ENCODE measurements around the gene TMEM74B. TPM values are rescaled to one million over a fixed set of nuclear protein-coding genes. Genes with fewer than 3 reads are reported as not detected.
A peak's percentile ranks its signal among the peaks of the same experiment; 100 is the strongest.

TMEM74B gene
- total RNA-seq, 1 donor from 2014 or later, result 1.6 TPM

GRCh38 chr20:1215386-1216170 is 30.8 kb upstream of the TMEM74B start:
- H3K9me3 ChIP-seq (ENCODE audit: control insufficient read depth in 3 of 3, low read length in 3 of 3), result no peaks in the 10 kb centered on the region
- no peak overlapping the region for H3K4me3 ChIP-seq (ENCODE audit: low read length in 3 of 3)
- no peaks in the 10 kb centered on the region for H3K36me3 ChIP-seq (ENCODE audit: control insufficient read depth in 3 of 3, insufficient read depth in 3 of 3, low read length in 3 of 3)
- no peak overlapping the region for H3K27ac ChIP-seq (ENCODE audit: low read depth, low read length)
- peaks cover 0 to 9% (median 5%) of the 10 kb centered on the region in 3 donors for H3K27me3 ChIP-seq (ENCODE audit: control insufficient read depth in 3 of 3, insufficient read depth in 3 of 3, low read length in 3 of 3)
- H3K4me1 ChIP-seq (ENCODE audit: control insufficient read depth in 3 of 3, insufficient read depth in 3 of 3, low read length in 3 of 3), result peaks cover 0 to 6% (median 2%) of the 10 kb centered on the region in 3 donors
- no peak overlapping the region for H3K9ac ChIP-seq (ENCODE audit: low read depth in 1 of 3, low read length in 3 of 3)

- H3K9ac ChIP-seq (ENCODE audit: low read depth in 1 of 3, low read length in 3 of 3), result no peak overlapping the region
- no peak overlapping the region for H3K27ac ChIP-seq (ENCODE audit: low read depth, low read length)
- H3K4me1 ChIP-seq (ENCODE audit: control insufficient read depth in 3 of 3, insufficient read depth in 3 of 3, low read length in 3 of 3), result peaks cover 0 to 6% (median 2%) of the 10 kb centered on the region in 3 donors
- no peaks in the 10 kb centered on the region for H3K9me3 ChIP-seq (ENCODE audit: control insufficient read depth in 3 of 3, low read length in 3 of 3)
- H3K36me3 ChIP-seq (ENCODE audit: control insufficient read depth in 3 of 3, insufficient read depth in 3 of 3, low read length in 3 of 3), result no peaks in the 10 kb centered on the region
- H3K27me3 ChIP-seq (ENCODE audit: control insufficient read depth in 3 of 3, insufficient read depth in 3 of 3, low read length in 3 of 3), result peaks cover 0 to 9% (median 5%) of the 10 kb centered on the region in 3 donors
- H3K4me3 ChIP-seq (ENCODE audit: low read length in 3 of 3), result no peak overlapping the region
Observed at GRCh38 chr20:1214838-1215261, 30.1 kb upstream of the TMEM74B start.

GRCh38 chr20:1212607-1213396 is 28.0 kb upstream of the TMEM74B start:
- peak overlapping the region in 1 of 3 donors; percentile 6 for H3K4me3 ChIP-seq (ENCODE audit: low read length in 3 of 3)

GRCh38 chr20:1212023-1212422 is 27.2 kb upstream of the TMEM74B start:
- Histone ChIP-seq H3K27ac (ENCODE audit: low read depth, low read length) (no peak overlapping the region), H3K9me3 (ENCODE audit: control insufficient read depth in 3 of 3, low read length in 3 of 3) (no peaks in the 10 kb centered on the region), H3K4me1 (ENCODE audit: control insufficient read depth in 3 of 3, insufficient read depth in 3 of 3, low read length in 3 of 3) (peaks cover 0 to 6% (median 2%) of the 10 kb centered on the region in 3 donors), H3K27me3 (ENCODE audit: control insufficient read depth in 3 of 3, insufficient read depth in 3 of 3, low read length in 3 of 3) (peaks cover 0 to 9% (median 5%) of the 10 kb centered on the region in 3 donors), H3K9ac (ENCODE audit: low read depth in 1 of 3, low read length in 3 of 3) (no peak overlapping the region), H3K4me3 (ENCODE audit: low read length in 3 of 3) (no peak overlapping the region), H3K36me3 (ENCODE audit: control insufficient read depth in 3 of 3, insufficient read depth in 3 of 3, low read length in 3 of 3) (no peaks in the 10 kb centered on the region)

More at GRCh38 chr20:1212607-1213396, 28.0 kb upstream of the TMEM74B start:
- no peak overlapping the region for H3K27ac ChIP-seq (ENCODE audit: low read depth, low read length)
- H3K4me1 ChIP-seq (ENCODE audit: control insufficient read depth in 3 of 3, insufficient read depth in 3 of 3, low read length in 3 of 3), result peaks cover 0 to 6% (median 2%) of the 10 kb centered on the region in 3 donors
- no peaks in the 10 kb centered on the region for H3K36me3 ChIP-seq (ENCODE audit: control insufficient read depth in 3 of 3, insufficient read depth in 3 of 3, low read length in 3 of 3)
- no peak overlapping the region for H3K9ac ChIP-seq (ENCODE audit: low read depth in 1 of 3, low read length in 3 of 3)
- H3K27me3 ChIP-seq (ENCODE audit: control insufficient read depth in 3 of 3, insufficient read depth in 3 of 3, low read length in 3 of 3), result peaks cover 0 to 9% (median 5%) of the 10 kb centered on the region in 3 donors
- no peaks in the 10 kb centered on the region for H3K9me3 ChIP-seq (ENCODE audit: control insufficient read depth in 3 of 3, low read length in 3 of 3)

- Histone ChIP-seq H3K4me1 (ENCODE audit: control insufficient read depth in 3 of 3, insufficient read depth in 3 of 3, low read length in 3 of 3) (peaks cover 0 to 6% (median 2%) of the 10 kb centered on the region in 3 donors), H3K9ac (ENCODE audit: low read depth in 1 of 3, low read length in 3 of 3) (no peak overlapping the region)
Observed at GRCh38 chr20:1210501-1210900, 25.7 kb upstream of the TMEM74B start.

GRCh38 chr20:1209447-1210387 is 24.9 kb upstream of the TMEM74B start:
- H3K4me3 ChIP-seq (ENCODE audit: low read length in 3 of 3), result no peak overlapping the region
- H3K9ac ChIP-seq (ENCODE audit: low read depth in 1 of 3, low read length in 3 of 3), result no peak overlapping the region
- H3K4me1 ChIP-seq (ENCODE audit: control insufficient read depth in 3 of 3, insufficient read depth in 3 of 3, low read length in 3 of 3), result peaks cover 0 to 6% (median 2%) of the 10 kb centered on the region in 3 donors
- no peak overlapping the region for H3K27ac ChIP-seq (ENCODE audit: low read depth, low read length)
- no peaks in the 10 kb centered on the region for H3K9me3 ChIP-seq (ENCODE audit: control insufficient read depth in 3 of 3, low read length in 3 of 3)
- H3K27me3 ChIP-seq (ENCODE audit: control insufficient read depth in 3 of 3, insufficient read depth in 3 of 3, low read length in 3 of 3), result peaks cover 0 to 6% (median 2%) of the 10 kb centered on the region in 3 donors
- H3K36me3 ChIP-seq (ENCODE audit: control insufficient read depth in 3 of 3, insufficient read depth in 3 of 3, low read length in 3 of 3), result no peaks in the 10 kb centered on the region

More at GRCh38 chr20:1210501-1210900, 25.7 kb upstream of the TMEM74B start:
- no peak overlapping the region for H3K4me3 ChIP-seq (ENCODE audit: low read length in 3 of 3)
- H3K27me3 ChIP-seq (ENCODE audit: control insufficient read depth in 3 of 3, insufficient read depth in 3 of 3, low read length in 3 of 3), result peaks cover 0 to 9% (median 5%) of the 10 kb centered on the region in 3 donors
- no peak overlapping the region for H3K27ac ChIP-seq (ENCODE audit: low read depth, low read length)
- no peaks in the 10 kb centered on the region for H3K36me3 ChIP-seq (ENCODE audit: control insufficient read depth in 3 of 3, insufficient read depth in 3 of 3, low read length in 3 of 3)
- H3K9me3 ChIP-seq (ENCODE audit: control insufficient read depth in 3 of 3, low read length in 3 of 3), result no peaks in the 10 kb centered on the region

- no peaks in the 10 kb centered on the region for H3K9me3 ChIP-seq (ENCODE audit: control insufficient read depth in 3 of 3, low read length in 3 of 3)
- H3K27ac ChIP-seq (ENCODE audit: low read depth, low read length), result peak overlapping the region; percentile 19
- H3K4me1 ChIP-seq (ENCODE audit: control insufficient read depth in 3 of 3, insufficient read depth in 3 of 3, low read length in 3 of 3), result peaks cover 0 to 5% (median 2%) of the 10 kb centered on the region in 3 donors
- no peaks in the 10 kb centered on the region for H3K36me3 ChIP-seq (ENCODE audit: control insufficient read depth in 3 of 3, insufficient read depth in 3 of 3, low read length in 3 of 3)
- H3K4me3 ChIP-seq (ENCODE audit: low read length in 3 of 3), result no peak overlapping the region
- H3K27me3 ChIP-seq (ENCODE audit: control insufficient read depth in 3 of 3, insufficient read depth in 3 of 3, low read length in 3 of 3), result peaks cover 0 to 6% (median 0%) of the 10 kb centered on the region in 3 donors
- H3K9ac ChIP-seq (ENCODE audit: low read depth in 1 of 3, low read length in 3 of 3), result no peak overlapping the region
Observed at GRCh38 chr20:1207293-1207878, 22.6 kb upstream of the TMEM74B start.

- peak overlapping the region in 1 of 3 donors; percentile 38 for H3K9ac ChIP-seq (ENCODE audit: low read depth in 1 of 3, low read length in 3 of 3)
- H3K27ac ChIP-seq (ENCODE audit: low read depth, low read length), result peak overlapping the region; percentile 19
- H3K27me3 ChIP-seq (ENCODE audit: control insufficient read depth in 3 of 3, insufficient read depth in 3 of 3, low read length in 3 of 3), result peaks cover 0 to 4% (median 0%) of the 10 kb centered on the region in 3 donors
- no peaks in the 10 kb centered on the region for H3K36me3 ChIP-seq (ENCODE audit: control insufficient read depth in 3 of 3, insufficient read depth in 3 of 3, low read length in 3 of 3)
- H3K4me1 ChIP-seq (ENCODE audit: control insufficient read depth in 3 of 3, insufficient read depth in 3 of 3, low read length in 3 of 3), result peaks cover 0 to 5% (median 2%) of the 10 kb centered on the region in 3 donors
- no peak overlapping the region for H3K4me3 ChIP-seq (ENCODE audit: low read length in 3 of 3)
- no peaks in the 10 kb centered on the region for H3K9me3 ChIP-seq (ENCODE audit: control insufficient read depth in 3 of 3, low read length in 3 of 3)
Observed at GRCh38 chr20:1206366-1207148, 21.8 kb upstream of the TMEM74B start.
